ENCODE measurements around the gene STAB1. TPM values are rescaled to one million over a fixed set of nuclear protein-coding genes. Genes with fewer than 3 reads are reported as not detected.

Gene STAB1
- under 0.01 and 0.32 TPM in 2 replicates for total RNA-seq

GRCh38 chr3:52494886-52495495, at the start of gene STAB1:
TSS of gene STAB1 (plus strand) at chr3:52495338. CDS start at chr3:52495414, 76 bp downstream.

GRCh38 chr3:52453496-52454249, 41.5 kb upstream of the STAB1 start, which contains the start of gene TNNC1:
TSS of gene TNNC1 (minus strand) at chr3:52454041. CDS start at chr3:52454015, 26 bp downstream.

GRCh38 chr3:52455283-52456168, 39.6 kb upstream of the STAB1 start, which contains the start of gene NISCH:
TSS of gene NISCH (plus strand) at chr3:52455604. CDS start at chr3:52455642, 38 bp downstream.

GRCh38 chr3:52533623-52534280, 38.6 kb downstream of the STAB1 start, which contains the start of gene NT5DC2:
TSS of gene NT5DC2 (minus strand) at chr3:52533857. CDS start at chr3:52533737, 120 bp downstream.

GRCh38 chr3:52536369-52537164, 41.4 kb downstream of the STAB1 start, which contains the start of gene UQCC5:
TSS of gene UQCC5 (plus strand) at chr3:52536605. CDS start at chr3:52536756, 151 bp downstream.

Other genes with a start within 250 kb of the STAB1 start
- gene PPM1M, start 249.6 kb upstream of the STAB1 start, total RNA-seq, result 27.0 and 38.6 TPM in 2 replicates
- gene WDR82, start 216.7 kb upstream of the STAB1 start, total RNA-seq, result 56.0 and 63.6 TPM in 2 replicates
- 6.5 and 9.5 TPM in 2 replicates for gene GLYCTK, start 207.5 kb upstream of the STAB1 start, total RNA-seq
- 2.0 and 4.8 TPM in 2 replicates for gene DNAH1, start 179.0 kb upstream of the STAB1 start, total RNA-seq
- gene BAP1, start 85.3 kb upstream of the STAB1 start, total RNA-seq, result 53.6 and 66.9 TPM in 2 replicates
- gene PHF7, start 84.7 kb upstream of the STAB1 start, total RNA-seq, result 3.5 and 4.4 TPM in 2 replicates
- gene SEMA3G, start 50.2 kb upstream of the STAB1 start, total RNA-seq, result 0.26 TPM in 1 of 2 replicates, not detected in the other
- gene TNNC1, start 41.3 kb upstream of the STAB1 start, total RNA-seq, result 0.43 and 0.63 TPM in 2 replicates
- 81.8 and 82.5 TPM in 2 replicates for gene NISCH, start 39.7 kb upstream of the STAB1 start, total RNA-seq
- 46.5 and 47.4 TPM in 2 replicates for gene NT5DC2, start 38.5 kb downstream of the STAB1 start, total RNA-seq
- gene UQCC5, start 41.3 kb downstream of the STAB1 start, total RNA-seq, result 8.9 and 13.4 TPM in 2 replicates
- 45.9 and 46.1 TPM in 2 replicates for gene PBRM1, start 190.6 kb downstream of the STAB1 start, total RNA-seq
- 51.2 and 58.6 TPM in 2 replicates for gene GNL3, start 190.7 kb downstream of the STAB1 start, total RNA-seq
- 108 and 133 TPM in 2 replicates for gene GLT8D1, start 210.5 kb downstream of the STAB1 start, total RNA-seq
- 24.3 and 33.9 TPM in 2 replicates for gene SPCS1, start 210.8 kb downstream of the STAB1 start, total RNA-seq

Data from bronchial smooth muscle cell (primary cell).